GM21576 (cell line): ENCODE measurements around the gene CCNE1.

Experiments
- ATAC-seq: cut with Tn5 transposase; IDR thresholded peaks from one replicate; pipeline ENCODE4 v1.9.1; 2021; ENCODE audit warnings: mild to moderate bottlenecking, moderate library complexity; ENCODE audit not compliant: unreplicated experiment

The CCNE1 gene

DNA sequence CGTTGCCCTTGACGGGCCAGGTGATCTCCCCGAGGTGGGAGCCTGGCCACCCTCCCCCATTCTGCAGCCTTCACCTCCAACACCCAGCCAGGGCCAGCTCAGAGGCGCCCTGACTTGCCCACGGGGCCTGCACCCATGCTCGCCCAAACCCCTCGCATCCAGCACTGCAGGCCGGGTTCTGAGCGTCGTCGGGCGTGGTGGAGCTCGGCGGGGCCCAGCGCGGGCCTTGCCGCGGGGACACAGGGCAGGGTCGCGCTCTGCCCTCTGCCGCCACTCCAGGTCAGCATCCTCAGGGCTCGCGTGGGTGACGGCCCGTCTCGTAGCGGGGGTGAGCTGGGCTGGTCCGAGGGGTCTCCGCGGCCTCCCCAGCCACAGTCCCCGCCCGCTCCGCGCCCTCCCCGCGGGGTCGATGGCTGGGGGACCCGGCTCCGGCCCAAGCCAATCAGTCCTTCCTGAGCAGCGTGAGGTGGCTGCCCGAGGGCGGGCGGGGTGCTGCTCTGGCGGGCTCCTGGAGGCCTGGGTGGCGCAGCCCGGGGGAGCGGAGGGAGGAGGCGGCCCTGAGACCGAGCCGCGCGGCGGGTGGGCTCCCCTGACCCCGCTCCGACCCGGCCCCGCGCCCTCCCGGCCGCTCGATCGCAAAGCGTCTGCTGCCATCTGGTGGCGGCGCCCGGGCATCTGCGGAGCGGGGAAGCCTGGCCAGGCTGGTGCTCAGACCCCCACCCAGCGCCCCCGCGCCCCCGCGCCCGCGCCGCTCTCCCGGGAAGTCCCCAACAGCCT is 61.4 kb downstream of the CCNE1 start:
- ATAC-seq = no peak
